Liver (tissue), 9 donors: Measurements from ENCODE around the gene SKIL. TPM values are rescaled to one million over a fixed set of nuclear protein-coding genes. Genes with fewer than 3 reads are reported as not detected.
"Not testable (repeated sequence)": the region's sequence is repeated elsewhere in the genome, so short reads cannot be mapped to it uniquely, and the experiment has no call there.

Experiments used
- DNase-seq: peaks from one replicate; pipeline ENCODE4 v3.0.0-alpha.2; 2017; ENCODE audit warnings: low spot score
- H3K27ac ChIP-seq, 2 donors: one replicate each; pipeline ENCODE4 v1.7.0; 2013; ENCODE audit warnings: inconsistent platforms in 2 of 2, low read length in 2 of 2, control low read depth in 1 of 2, low read depth in 1 of 2, mild to moderate bottlenecking in 1 of 2
- H3K27me3 ChIP-seq, 4 donors: one replicate each; pipeline versions ENCODE4 v1.6.1 to v1.7.0; 2013; ENCODE audit warnings: low read length in 3 of 4, inconsistent platforms in 1 of 4, mild to moderate bottlenecking in 1 of 4, moderate library complexity in 1 of 4; ENCODE audit not compliant: control insufficient read depth in 4 of 4, insufficient read depth in 4 of 4
- H3K36me3 ChIP-seq, 4 donors: one replicate each; pipeline versions ENCODE4 v1.6.1 to v1.7.0; 2013; ENCODE audit warnings: low read length in 3 of 4, mild to moderate bottlenecking in 3 of 4, low read depth in 1 of 4, moderate library complexity in 1 of 4; ENCODE audit not compliant: control insufficient read depth in 4 of 4, insufficient read depth in 3 of 4
- H3K4me1 ChIP-seq, 4 donors: one replicate each; pipeline versions ENCODE4 v1.6.1 to v1.7.0; 2013; ENCODE audit warnings: low read length in 3 of 4, mild to moderate bottlenecking in 3 of 4, moderate library complexity in 1 of 4; ENCODE audit not compliant: control insufficient read depth in 4 of 4, insufficient read depth in 4 of 4
- H3K4me3 ChIP-seq, 3 donors: one replicate each; pipeline versions ENCODE4 v1.6.1 to v1.7.0; 2013; ENCODE audit warnings: low read length in 3 of 3, control low read depth in 1 of 3, low read depth in 1 of 3, mild to moderate bottlenecking in 1 of 3
- H3K9ac ChIP-seq, 2 donors: one replicate each; pipeline ENCODE4 v1.7.0; 2013; ENCODE audit warnings: low read length in 2 of 2, mild to moderate bottlenecking in 2 of 2, moderate library complexity in 2 of 2, control low read depth in 1 of 2, low read depth in 1 of 2
- H3K9me3 ChIP-seq, 4 donors: one replicate each; pipeline versions ENCODE4 v1.6.1 to v1.7.0; 2013; ENCODE audit warnings: low read length in 3 of 4; ENCODE audit not compliant: control insufficient read depth in 4 of 4
- ATF3 ChIP-seq: IDR thresholded peaks from 2 replicates; pipeline ENCODE4 v1.6.1; 2016; ENCODE audit warnings: antibody characterized with exemption
- CTCF ChIP-seq: fragments of 150-350 bp; IDR thresholded peaks from 2 replicates; pipeline ENCODE4 v1.5.1; 2017; ENCODE audit warnings: improper control_type of control experiment, low read depth, low read length; ENCODE audit not compliant: missing input control
- EGR1 ChIP-seq, 2 donors: IDR thresholded peaks; 2 replicates each; pipeline ENCODE4 v1.6.1; 2016 to 2018; ENCODE audit warnings: antibody characterized with exemption in 2 of 2, low read depth in 2 of 2
- FOXA1 ChIP-seq: IDR thresholded peaks from 2 replicates; pipeline ENCODE4 v1.6.1; 2016; ENCODE audit warnings: antibody characterized with exemption
- FOXA2 ChIP-seq: IDR thresholded peaks from 2 replicates; pipeline ENCODE4 v1.6.1; 2016; ENCODE audit warnings: antibody characterized with exemption
- GABPA ChIP-seq, 2 donors: IDR thresholded peaks in 1 of 2; conservative IDR thresholded peaks in 1 of 2; 2 replicates each; pipeline ENCODE4 v1.6.1; 2016; ENCODE audit warnings: antibody characterized with exemption in 2 of 2, mild to moderate bottlenecking in 1 of 2, moderate library complexity in 1 of 2
- HNF4A ChIP-seq, 2 donors: conservative IDR thresholded peaks; 2 replicates each; pipeline ENCODE4 v1.6.1; 2016; ENCODE audit warnings: antibody characterized with exemption in 2 of 2, mild to moderate bottlenecking in 2 of 2
- HNF4G ChIP-seq: IDR thresholded peaks from 2 replicates; pipeline ENCODE4 v1.6.1; 2016; ENCODE audit warnings: antibody characterized with exemption
- JUND ChIP-seq, 2 donors: IDR thresholded peaks; 2 replicates each; pipeline ENCODE4 v1.6.1; 2016; ENCODE audit warnings: antibody characterized with exemption in 2 of 2
- NR2F2 ChIP-seq: IDR thresholded peaks from 2 replicates; pipeline ENCODE4 v1.6.1; 2016; ENCODE audit warnings: antibody characterized with exemption
- RAD21 ChIP-seq, 2 donors: IDR thresholded peaks; 2 replicates each; pipeline ENCODE4 v1.6.1; 2016; ENCODE audit warnings: antibody characterized with exemption in 2 of 2, mild to moderate bottlenecking in 2 of 2
- RXRA ChIP-seq, 2 donors: IDR thresholded peaks; 2 replicates each; pipeline ENCODE4 v1.6.1; 2017 to 2018; ENCODE audit warnings: antibody characterized with exemption in 2 of 2, mild to moderate bottlenecking in 1 of 2
- SP1 ChIP-seq: IDR thresholded peaks from 2 replicates; pipeline ENCODE4 v1.6.1; 2018; ENCODE audit warnings: antibody characterized with exemption, mild to moderate bottlenecking
- TAF1 ChIP-seq: conservative IDR thresholded peaks from 2 replicates; pipeline ENCODE4 v1.6.1; 2016; ENCODE audit warnings: antibody characterized with exemption, mild to moderate bottlenecking
- YY1 ChIP-seq: IDR thresholded peaks from 2 replicates; pipeline ENCODE4 v1.6.1; 2016; ENCODE audit warnings: antibody characterized with exemption, mild to moderate bottlenecking
- WGBS: extraction: QIAGEN DNeasy Blood & Tissue Kit; methylation state at CpG from one replicate; pipeline ENCODE4 v1.1.7; 2013; 5-methylcytosine and 5-hydroxymethylcytosine counted together
- polyA plus RNA-seq, 2 donors: library from polyadenylated mRNA; stranded (reverse) in 1 of 2; unstranded in 1 of 2; fragments of 200-250 nt in 1 of 2; fragments of >200 nt in 1 of 2; fragmentation: Nextera tagmentation in 1 of 2; extraction: Ambion mirVana in 1 of 2; gene quantifications; one replicate each; pipeline versions ENCODE4 v1.2.1 to v1.2.3, GENCODE V29; 2013 to 2015
- total RNA-seq, 2 donors: library from RNA; depleted of rRNA; stranded (reverse); fragments of >200 nt; gene quantifications; one replicate each; pipeline ENCODE4 v1.2.3, GENCODE V29; 2014
- TF ChIP-seq, protein P1 (sequence below): IDR thresholded peaks from 2 replicates; pipeline ENCODE4 v1.6.1; 2016; ENCODE audit warnings: antibody characterized with exemption, mild to moderate bottlenecking
- donor health status: healthy.
- donor health status: healthy.
- donor health status: healthy.
- donor health status: healthy.
- donor health status: healthy.

Gene SKIL
- total and polyA plus RNA-seq, 4 donors = 2.5 to 43.2 (median 14.2) TPM

DNA sequence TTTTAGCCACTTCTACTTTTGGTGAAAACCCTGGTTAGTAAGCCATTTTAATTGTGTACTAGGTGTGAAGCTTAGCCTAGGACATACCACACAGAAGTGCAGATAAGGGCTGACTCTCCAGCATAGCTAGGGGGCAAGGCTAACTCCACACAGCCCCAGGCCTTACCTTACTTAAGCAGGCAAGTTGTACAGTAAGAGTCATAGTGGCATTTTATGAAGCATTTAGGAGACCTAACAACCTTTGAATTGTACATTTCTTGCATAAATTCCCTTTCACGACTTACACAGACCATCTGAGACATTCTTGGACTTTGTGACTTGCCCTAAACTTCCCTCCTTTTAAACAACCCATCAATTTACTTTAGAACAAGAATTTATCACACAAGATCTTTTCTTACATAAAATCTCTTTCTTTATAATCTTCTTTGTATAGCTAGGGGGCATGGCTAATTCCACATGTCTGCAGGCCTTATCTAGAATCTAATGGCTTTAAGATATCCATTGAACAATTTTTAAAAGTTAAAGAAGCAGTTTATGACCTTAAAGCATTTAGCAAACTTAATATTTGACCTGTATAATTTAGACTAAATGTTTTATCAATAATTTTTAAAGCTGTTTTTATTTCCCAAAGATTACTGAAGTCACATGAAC is 18.7 kb upstream of the SKIL start (continued):
- TF ChIP-seq, protein P1, sequence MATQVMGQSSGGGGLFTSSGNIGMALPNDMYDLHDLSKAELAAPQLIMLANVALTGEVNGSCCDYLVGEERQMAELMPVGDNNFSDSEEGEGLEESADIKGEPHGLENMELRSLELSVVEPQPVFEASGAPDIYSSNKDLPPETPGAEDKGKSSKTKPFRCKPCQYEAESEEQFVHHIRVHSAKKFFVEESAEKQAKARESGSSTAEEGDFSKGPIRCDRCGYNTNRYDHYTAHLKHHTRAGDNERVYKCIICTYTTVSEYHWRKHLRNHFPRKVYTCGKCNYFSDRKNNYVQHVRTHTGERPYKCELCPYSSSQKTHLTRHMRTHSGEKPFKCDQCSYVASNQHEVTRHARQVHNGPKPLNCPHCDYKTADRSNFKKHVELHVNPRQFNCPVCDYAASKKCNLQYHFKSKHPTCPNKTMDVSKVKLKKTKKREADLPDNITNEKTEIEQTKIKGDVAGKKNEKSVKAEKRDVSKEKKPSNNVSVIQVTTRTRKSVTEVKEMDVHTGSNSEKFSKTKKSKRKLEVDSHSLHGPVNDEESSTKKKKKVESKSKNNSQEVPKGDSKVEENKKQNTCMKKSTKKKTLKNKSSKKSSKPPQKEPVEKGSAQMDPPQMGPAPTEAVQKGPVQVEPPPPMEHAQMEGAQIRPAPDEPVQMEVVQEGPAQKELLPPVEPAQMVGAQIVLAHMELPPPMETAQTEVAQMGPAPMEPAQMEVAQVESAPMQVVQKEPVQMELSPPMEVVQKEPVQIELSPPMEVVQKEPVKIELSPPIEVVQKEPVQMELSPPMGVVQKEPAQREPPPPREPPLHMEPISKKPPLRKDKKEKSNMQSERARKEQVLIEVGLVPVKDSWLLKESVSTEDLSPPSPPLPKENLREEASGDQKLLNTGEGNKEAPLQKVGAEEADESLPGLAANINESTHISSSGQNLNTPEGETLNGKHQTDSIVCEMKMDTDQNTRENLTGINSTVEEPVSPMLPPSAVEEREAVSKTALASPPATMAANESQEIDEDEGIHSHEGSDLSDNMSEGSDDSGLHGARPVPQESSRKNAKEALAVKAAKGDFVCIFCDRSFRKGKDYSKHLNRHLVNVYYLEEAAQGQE = no peak
- TF ChIP-seq HNF4A (conservative IDR thresholded peaks at IDR 0.05) (no peak), NR2F2 (no peak), FOXA2 (no peak), SP1 (no peak)

DNA sequence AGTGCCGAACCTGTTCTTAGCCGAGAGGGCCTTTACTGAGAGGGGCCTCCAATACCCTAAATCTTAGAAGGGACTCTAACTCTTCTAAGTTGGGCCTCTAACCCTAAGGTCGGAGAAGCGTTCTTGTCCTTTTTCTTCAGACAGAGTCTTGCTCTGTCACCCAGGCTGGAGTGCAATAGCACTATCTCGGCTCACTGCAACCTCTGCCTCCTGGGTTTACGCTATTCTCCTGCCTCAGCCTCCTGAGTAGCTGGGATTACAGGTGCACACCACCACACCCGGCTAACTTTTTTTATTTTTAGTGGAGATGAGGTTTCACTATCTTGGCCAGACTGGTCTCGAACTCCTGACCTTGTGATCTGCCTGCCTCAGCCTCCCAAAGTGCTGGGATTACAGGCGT is 15.2 kb upstream of the SKIL start:
- H3K4me3 ChIP-seq, H3K9me3 ChIP-seq, H3K9ac ChIP-seq, DNase-seq, H3K36me3 ChIP-seq, H3K4me1 ChIP-seq, H3K27me3 ChIP-seq, H3K27ac ChIP-seq: not testable (repeated sequence)
- WGBS = 96% methylated on average over 9 of the region's 9 CpGs

GRCh38 chr3:170343859-170344258 is 13.7 kb upstream of the SKIL start:
- not testable (repeated sequence) for DNase-seq, H3K4me1 ChIP-seq, H3K27ac ChIP-seq, H3K4me3 ChIP-seq, H3K27me3 ChIP-seq, H3K9me3 ChIP-seq, H3K36me3 ChIP-seq, H3K9ac ChIP-seq
- peak; percentile 51 for TF ChIP-seq NR2F2
- WGBS = 73% methylated on average over 6 of the region's 6 CpGs

DNA sequence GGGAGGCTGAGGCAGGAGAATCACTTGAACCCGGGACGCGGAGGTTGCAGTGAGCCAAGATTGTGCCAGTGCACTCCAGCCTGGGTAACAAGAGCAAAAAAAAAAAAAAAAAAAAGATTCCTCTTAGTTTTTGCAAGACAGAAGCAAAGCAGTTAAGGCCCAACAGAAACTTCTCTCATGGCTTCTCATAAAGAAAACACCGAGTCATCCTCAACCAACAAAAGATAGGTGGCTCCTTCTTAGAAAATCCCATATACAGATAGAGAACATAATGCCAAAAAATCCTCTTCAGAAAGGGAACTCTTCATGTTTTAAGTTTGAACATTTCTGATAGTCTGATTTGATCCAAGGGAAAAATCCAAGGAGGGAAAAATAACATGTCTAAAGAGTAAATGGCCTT is 12.5 kb upstream of the SKIL start:
- Histone ChIP-seq H3K4me3 (no peak overlapping the region), H3K4me1 (peaks cover 4 to 18% (median 15%) of the 10 kb centered on the region in 4 donors), H3K27me3 (no peaks in the 10 kb centered on the region), H3K36me3 (no peaks in the 10 kb centered on the region), H3K27ac (no peak overlapping the region), H3K9ac (no peak overlapping the region), H3K9me3 (no peaks in the 10 kb centered on the region)
- 95% methylated on average over 4 of the region's 4 CpGs for WGBS
- DNase-seq = no peak
- TF ChIP-seq, protein P1 = no peak
- TF ChIP-seq ATF3 (no peak), RXRA (IDR thresholded peaks at IDR 0.05) (no peak), NR2F2 (no peak), CTCF (no peak), HNF4A (conservative IDR thresholded peaks at IDR 0.05) (no peak), JUND (IDR thresholded peaks at IDR 0.05) (no peak), EGR1 (IDR thresholded peaks at IDR 0.05; ENCODE audit: low read depth in 2 of 2) (no peak), HNF4G (no peak), FOXA1 (no peak), FOXA2 (no peak), YY1 (no peak), GABPA (IDR thresholded peaks at IDR 0.05 in 1 of 2, conservative IDR thresholded peaks at IDR 0.05 in 1 of 2) (no peak), RAD21 (IDR thresholded peaks at IDR 0.05) (no peak), TAF1 (no peak)
